Activated naive CD8-positive, alpha-beta T cell (primary cell): Measurements from ENCODE around the gene SLC16A6.

ENCODE experiments used
- H3K27ac Mint-ChIP-seq: one replicate; pipeline ENCODE4 v1.8.0; 2021; ENCODE audit warnings: mixed read lengths
- H3K27me3 Mint-ChIP-seq: one replicate; pipeline ENCODE4 v1.8.0; 2021; ENCODE audit warnings: mixed read lengths
- H3K36me3 Mint-ChIP-seq: one replicate; pipeline ENCODE4 v1.8.0; 2021; ENCODE audit warnings: mixed read lengths
- H3K4me1 Mint-ChIP-seq: one replicate; pipeline ENCODE4 v1.8.0; 2021; ENCODE audit warnings: low read depth, mixed read lengths
- H3K4me3 Mint-ChIP-seq: one replicate; pipeline ENCODE4 v1.8.0; 2021; ENCODE audit warnings: mild to moderate bottlenecking, mixed read lengths
- H3K9me3 Mint-ChIP-seq: one replicate; pipeline ENCODE4 v1.8.0; 2021; ENCODE audit warnings: low read depth, mixed read lengths

SLC16A6 gene

GRCh38 chr17:68301438-68301959 is 10.6 kb upstream of the SLC16A6 start:
- Mint-ChIP-seq H3K27me3 (no peaks in the 10 kb centered on the region), H3K36me3 (peaks cover 2% of the 10 kb centered on the region), H3K4me3 (no peak overlapping the region), H3K9me3 (no peaks in the 10 kb centered on the region), H3K4me1 (peaks cover 38% of the 10 kb centered on the region), H3K27ac (no peak overlapping the region)

DNA sequence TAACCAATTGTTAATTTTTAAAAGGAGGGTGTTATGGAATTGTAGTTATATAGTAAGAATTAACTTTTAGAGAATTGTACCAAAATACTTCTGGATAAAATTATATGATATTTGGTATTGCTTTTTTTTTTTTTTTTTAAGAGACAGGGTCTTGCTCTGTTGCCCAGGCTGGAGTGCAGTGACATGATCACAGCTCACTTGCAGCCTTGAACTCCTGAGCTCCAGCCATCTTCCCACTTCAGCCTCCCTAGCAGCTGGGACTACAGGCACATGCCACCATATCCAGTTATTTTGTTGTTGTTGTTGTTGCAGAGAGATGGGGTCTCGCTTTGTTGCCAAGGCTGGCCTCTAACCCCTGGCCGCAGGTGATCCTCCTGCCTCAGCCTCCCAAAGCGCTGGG is 8.9 kb upstream of the SLC16A6 start:
- no peaks in the 10 kb centered on the region for H3K9me3 Mint-ChIP-seq
- peaks cover 48% of the 10 kb centered on the region for H3K4me1 Mint-ChIP-seq
- no peak overlapping the region for H3K27ac Mint-ChIP-seq
- no peak overlapping the region for H3K4me3 Mint-ChIP-seq
- peaks cover 2% of the 10 kb centered on the region for H3K36me3 Mint-ChIP-seq
- no peaks in the 10 kb centered on the region for H3K27me3 Mint-ChIP-seq

- peaks cover 2% of the 10 kb centered on the region for H3K36me3 Mint-ChIP-seq
- H3K9me3 Mint-ChIP-seq, result no peaks in the 10 kb centered on the region
- H3K27ac Mint-ChIP-seq, result no peak overlapping the region
- peaks cover 56% of the 10 kb centered on the region for H3K4me1 Mint-ChIP-seq
- no peak overlapping the region for H3K4me3 Mint-ChIP-seq
- H3K27me3 Mint-ChIP-seq, result no peaks in the 10 kb centered on the region
Measured at GRCh38 chr17:68298601-68299000, 7.7 kb upstream of the SLC16A6 start.

DNA sequence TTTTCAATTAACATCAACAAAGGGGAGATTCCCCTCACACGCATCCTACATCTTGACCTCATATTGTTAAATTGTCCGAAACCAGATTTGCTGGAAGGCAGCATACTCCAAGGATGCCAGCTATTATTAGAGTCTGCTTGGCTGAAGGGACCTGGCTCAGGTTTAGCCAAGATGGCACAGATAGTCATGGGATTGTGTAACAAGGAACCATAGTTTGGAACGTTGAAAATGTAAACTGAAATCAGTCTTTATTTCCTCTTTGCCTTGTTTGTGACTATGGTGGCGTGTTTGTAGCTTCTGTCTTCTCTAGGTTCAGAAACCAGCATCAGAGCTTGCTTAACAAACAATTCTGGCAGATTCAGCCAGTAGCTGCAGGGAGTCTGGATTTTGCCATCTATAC is 6.3 kb upstream of the SLC16A6 start:
- H3K27me3 Mint-ChIP-seq, result no peaks in the 10 kb centered on the region
- H3K36me3 Mint-ChIP-seq, result peaks cover 2% of the 10 kb centered on the region
- H3K9me3 Mint-ChIP-seq, result no peaks in the 10 kb centered on the region
- peaks cover 63% of the 10 kb centered on the region for H3K4me1 Mint-ChIP-seq
- H3K27ac Mint-ChIP-seq, result peak overlapping the region; percentile 55
- H3K4me3 Mint-ChIP-seq, result peak overlapping the region; percentile 68

GRCh38 chr17:68296217-68297191 is 5.6 kb upstream of the SLC16A6 start:
- H3K27me3 Mint-ChIP-seq, result no peaks in the 10 kb centered on the region
- no peaks in the 10 kb centered on the region for H3K9me3 Mint-ChIP-seq
- no peaks in the 10 kb centered on the region for H3K36me3 Mint-ChIP-seq
- peaks cover 58% of the 10 kb centered on the region for H3K4me1 Mint-ChIP-seq
- H3K27ac Mint-ChIP-seq, result peak overlapping the region; percentile 55
- peak overlapping the region; percentile 68 for H3K4me3 Mint-ChIP-seq

DNA sequence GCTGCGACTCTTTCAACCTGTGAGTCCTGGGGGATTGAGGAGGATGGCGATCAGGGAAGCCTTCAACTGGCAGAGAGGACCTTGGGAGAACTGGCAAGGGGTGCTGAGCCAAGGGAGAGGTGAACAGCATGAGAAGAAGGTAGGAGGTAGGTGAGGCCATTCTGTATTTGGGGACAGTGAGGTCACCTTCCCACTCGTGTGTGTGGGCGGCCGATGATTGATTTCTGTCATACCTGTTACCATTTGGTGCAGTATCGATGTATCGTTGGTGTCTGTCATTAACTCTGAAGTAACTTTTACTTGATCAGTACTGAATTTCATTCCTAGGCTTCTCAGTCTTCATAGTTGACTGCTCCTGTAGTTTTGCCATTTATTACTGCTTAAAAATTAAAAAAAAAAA is 4.2 kb upstream of the SLC16A6 start:
- Mint-ChIP-seq H3K9me3 (no peaks in the 10 kb centered on the region), H3K27ac (no peak overlapping the region), H3K36me3 (no peaks in the 10 kb centered on the region), H3K27me3 (no peaks in the 10 kb centered on the region), H3K4me1 (peaks cover 62% of the 10 kb centered on the region), H3K4me3 (peak overlapping the region; percentile 49)

DNA sequence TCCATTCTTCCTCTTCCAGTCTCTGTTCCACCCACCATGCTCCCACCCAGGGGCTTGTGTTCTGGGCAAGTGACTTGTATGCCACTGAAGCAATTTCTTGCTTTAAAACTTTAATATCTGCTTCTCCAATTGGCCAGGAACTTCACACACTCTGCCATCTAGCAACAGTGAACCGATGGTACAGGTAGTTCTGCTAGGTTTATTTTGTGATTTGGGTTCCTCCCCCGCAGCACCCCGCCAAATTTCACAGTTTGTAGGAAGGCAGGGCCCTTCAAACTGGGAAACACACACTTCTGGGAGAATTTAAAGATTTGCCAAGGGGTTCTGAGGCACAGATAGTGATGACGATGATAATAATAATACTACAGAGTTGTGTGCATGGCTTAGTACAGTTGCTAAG is 3.7 kb upstream of the SLC16A6 start:
- no peaks in the 10 kb centered on the region for H3K27me3 Mint-ChIP-seq
- H3K4me1 Mint-ChIP-seq, result peaks cover 66% of the 10 kb centered on the region

GRCh38 chr17:68294196-68294555 is 3.2 kb upstream of the SLC16A6 start:
- Mint-ChIP-seq H3K4me1 (peaks cover 66% of the 10 kb centered on the region), H3K9me3 (no peaks in the 10 kb centered on the region), H3K27me3 (no peaks in the 10 kb centered on the region), H3K36me3 (no peaks in the 10 kb centered on the region), H3K4me3 (no peak overlapping the region), H3K27ac (no peak overlapping the region)

More for the DNA sequence above, 3.7 kb upstream of the SLC16A6 start:
- Mint-ChIP-seq H3K36me3 (no peaks in the 10 kb centered on the region), H3K27ac (no peak overlapping the region), H3K4me3 (peak overlapping the region; percentile 49), H3K9me3 (no peaks in the 10 kb centered on the region)

DNA sequence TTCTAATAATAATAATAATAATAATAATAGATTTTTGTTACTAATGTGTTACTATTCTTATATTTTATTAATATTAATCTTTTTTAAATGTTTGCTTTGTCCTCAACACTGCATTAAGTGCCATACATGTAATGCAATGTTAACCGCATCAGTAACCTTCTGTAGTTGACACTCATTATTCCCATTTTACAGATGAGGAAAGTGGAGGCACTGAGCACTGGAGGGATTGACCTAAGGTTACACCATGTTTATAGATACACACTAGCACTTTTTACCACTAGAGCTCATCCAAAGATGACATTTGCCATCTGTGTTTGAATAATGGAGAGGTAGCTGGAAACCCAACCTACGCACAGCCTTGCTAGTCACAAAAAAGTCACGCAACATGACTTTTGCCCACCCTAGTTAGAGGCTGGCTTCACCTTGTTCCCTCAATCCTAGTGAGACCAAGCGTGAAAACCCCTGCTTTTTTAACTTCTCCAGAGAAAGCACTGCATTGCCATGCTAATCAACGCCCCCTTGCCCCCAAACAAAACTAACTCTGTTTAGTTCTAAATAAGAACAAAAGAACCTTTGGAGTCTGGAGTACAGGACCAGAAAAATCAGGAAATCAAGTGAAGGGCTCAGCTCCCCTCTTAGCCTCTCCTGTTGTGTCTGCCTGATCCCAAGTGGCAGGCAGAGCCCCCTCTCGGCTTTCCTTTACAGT is 2.7 kb upstream of the SLC16A6 start:
- no peak overlapping the region for H3K27ac Mint-ChIP-seq
- no peaks in the 10 kb centered on the region for H3K27me3 Mint-ChIP-seq
- no peaks in the 10 kb centered on the region for H3K9me3 Mint-ChIP-seq
- no peak overlapping the region for H3K4me3 Mint-ChIP-seq
- H3K4me1 Mint-ChIP-seq, result peaks cover 70% of the 10 kb centered on the region
- H3K36me3 Mint-ChIP-seq, result no peaks in the 10 kb centered on the region

DNA sequence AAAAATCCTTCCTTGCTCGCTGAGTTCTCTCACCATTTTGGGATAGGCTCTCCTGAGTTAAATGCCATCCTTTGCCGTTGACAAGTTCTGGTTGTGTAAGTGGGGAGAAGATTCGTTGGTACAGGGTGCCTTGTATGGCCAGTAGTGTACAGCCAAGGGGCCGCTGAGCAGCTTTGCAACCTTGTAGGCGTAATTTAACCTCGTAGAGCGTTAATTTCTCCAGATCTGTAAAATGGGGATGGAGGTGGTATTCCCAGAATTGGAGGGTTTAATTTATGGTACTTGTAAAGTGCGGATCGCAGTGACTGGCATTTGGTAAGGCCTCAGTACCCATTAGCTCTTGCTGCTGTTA is 1.7 kb upstream of the SLC16A6 start:
- Mint-ChIP-seq H3K27ac (peak overlapping the region; percentile 90), H3K27me3 (no peaks in the 10 kb centered on the region), H3K4me3 (peak overlapping the region; percentile 80), H3K36me3 (no peaks in the 10 kb centered on the region), H3K4me1 (peaks cover 67% of the 10 kb centered on the region), H3K9me3 (no peaks in the 10 kb centered on the region)

DNA sequence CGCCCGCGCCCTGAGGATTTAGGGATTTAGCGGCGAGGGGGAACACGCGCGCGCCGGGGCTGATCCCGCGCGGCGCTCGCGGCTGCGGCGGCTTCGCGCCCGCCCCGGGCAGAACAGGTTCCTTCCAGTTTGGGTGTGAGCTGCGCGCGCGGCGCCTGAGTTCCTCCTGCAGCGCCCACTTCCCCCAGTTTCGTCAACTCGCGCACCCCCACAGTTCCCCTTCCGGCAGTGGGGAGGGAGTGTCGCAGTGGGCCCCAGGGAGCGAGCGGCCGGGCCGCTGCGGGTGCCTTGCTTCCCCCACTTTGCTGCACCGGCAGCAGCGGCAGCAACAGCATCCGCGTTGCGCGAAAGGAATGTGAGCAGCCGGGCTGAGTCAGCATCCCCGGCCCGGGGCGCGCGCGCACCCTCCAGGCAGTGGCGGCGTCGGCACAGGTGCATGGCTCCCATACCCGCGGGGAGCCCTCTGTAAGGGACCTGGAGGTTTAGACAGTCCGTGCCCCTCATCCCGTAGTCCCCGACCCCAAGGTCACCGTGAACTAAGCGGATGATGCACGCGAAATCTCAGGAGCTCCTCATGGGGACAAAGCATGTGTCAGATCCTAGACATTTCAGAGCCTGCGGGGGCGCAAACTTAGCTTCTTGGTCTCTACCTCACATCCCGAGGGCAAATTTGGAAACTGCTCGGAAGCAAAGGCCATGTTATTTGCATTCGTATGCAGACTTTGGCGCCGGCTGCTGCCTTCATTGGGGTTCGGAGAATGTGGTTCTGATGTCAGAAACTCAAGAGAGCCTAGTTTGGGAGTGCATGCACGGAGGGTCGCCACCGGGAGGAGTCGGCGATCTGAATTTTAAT is 1.1 kb upstream of the SLC16A6 start:
- Mint-ChIP-seq H3K27me3 (no peaks in the 10 kb centered on the region), H3K27ac (peak overlapping the region; percentile 90), H3K36me3 (no peaks in the 10 kb centered on the region), H3K4me3 (peak overlapping the region; percentile 80), H3K9me3 (no peaks in the 10 kb centered on the region), H3K4me1 (peaks cover 65% of the 10 kb centered on the region)

DNA sequence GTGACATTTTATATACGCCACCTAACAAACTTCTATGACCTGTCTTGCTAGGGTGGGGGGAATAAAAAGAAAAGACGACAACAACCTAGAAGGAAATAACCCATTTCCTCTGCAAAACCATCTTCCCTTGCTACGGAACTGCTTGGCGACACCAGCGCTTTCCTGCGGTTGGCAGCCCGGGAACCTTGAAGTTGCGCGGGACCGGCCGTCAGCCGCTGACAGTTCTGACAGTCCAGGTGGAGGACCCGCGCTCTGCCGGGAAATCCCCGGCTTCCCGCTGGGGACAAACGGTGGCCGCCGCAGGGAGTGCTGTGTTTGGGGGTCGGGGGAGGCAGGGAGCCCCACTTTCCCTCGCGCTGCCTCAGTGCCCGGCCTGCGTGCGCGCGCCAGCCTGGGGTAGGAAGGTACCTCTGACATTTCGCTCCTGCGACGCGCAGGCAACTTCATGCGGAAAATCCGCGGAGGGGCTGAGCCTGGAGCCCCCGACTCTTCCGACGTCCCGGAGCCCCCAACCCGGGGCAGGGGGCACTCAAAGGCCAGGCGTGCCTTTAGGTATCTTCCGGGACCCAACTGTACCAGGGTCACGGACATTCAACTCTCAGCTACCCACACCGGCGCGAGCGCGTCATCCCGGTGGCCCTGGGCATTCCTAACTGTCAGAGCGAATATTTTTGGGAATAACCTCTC is 516 bp downstream of the SLC16A6 start:
- Mint-ChIP-seq H3K9me3 (no peaks in the 10 kb centered on the region), H3K36me3 (no peaks in the 10 kb centered on the region), H3K27ac (peak overlapping the region; percentile 99), H3K4me3 (peak overlapping the region; percentile 100), H3K27me3 (no peaks in the 10 kb centered on the region), H3K4me1 (peaks cover 54% of the 10 kb centered on the region)

- H3K27ac Mint-ChIP-seq, result peak overlapping the region; percentile 18
- no peaks in the 10 kb centered on the region for H3K36me3 Mint-ChIP-seq
- peaks cover 51% of the 10 kb centered on the region for H3K4me1 Mint-ChIP-seq
- H3K27me3 Mint-ChIP-seq, result no peaks in the 10 kb centered on the region
- H3K4me3 Mint-ChIP-seq, result peak overlapping the region; percentile 100
- H3K9me3 Mint-ChIP-seq, result no peaks in the 10 kb centered on the region
Measured at GRCh38 chr17:68289936-68290267, 1.0 kb downstream of the SLC16A6 start.

DNA sequence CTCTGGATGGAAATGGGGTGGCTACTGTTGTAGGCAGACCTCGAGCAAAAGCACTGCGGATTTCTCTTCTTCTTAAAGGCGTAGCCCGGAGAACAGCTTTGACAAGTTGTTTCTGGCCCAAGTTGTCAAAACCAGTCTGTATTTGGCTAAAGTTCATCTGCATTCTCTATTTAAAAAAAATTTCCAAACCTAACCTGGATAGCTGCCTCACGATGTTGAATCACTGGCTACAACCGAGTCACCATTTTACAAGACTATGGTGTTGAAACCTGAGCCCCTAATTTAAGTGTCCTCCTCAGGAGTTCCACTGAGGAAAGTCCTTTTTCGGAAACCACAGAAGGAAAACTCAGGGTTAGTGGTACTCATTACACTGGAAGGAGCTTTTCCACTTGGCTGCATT is 1.5 kb downstream of the SLC16A6 start:
- H3K27me3 Mint-ChIP-seq, result no peaks in the 10 kb centered on the region
- H3K27ac Mint-ChIP-seq, result peak overlapping the region; percentile 18
- H3K4me1 Mint-ChIP-seq, result peaks cover 49% of the 10 kb centered on the region
- no peaks in the 10 kb centered on the region for H3K36me3 Mint-ChIP-seq
- H3K4me3 Mint-ChIP-seq, result peak overlapping the region; percentile 100
- H3K9me3 Mint-ChIP-seq, result no peaks in the 10 kb centered on the region
